ENCODE measurements around the gene ALKBH2. TPM values are rescaled to one million over a fixed set of nuclear protein-coding genes. Genes with fewer than 3 reads are reported as not detected.

Gene ALKBH2
- total and polyA plus RNA-seq, 7 experiments from 2014 or later: 13.2 to 23.2 (median 18.0) TPM

DNA sequence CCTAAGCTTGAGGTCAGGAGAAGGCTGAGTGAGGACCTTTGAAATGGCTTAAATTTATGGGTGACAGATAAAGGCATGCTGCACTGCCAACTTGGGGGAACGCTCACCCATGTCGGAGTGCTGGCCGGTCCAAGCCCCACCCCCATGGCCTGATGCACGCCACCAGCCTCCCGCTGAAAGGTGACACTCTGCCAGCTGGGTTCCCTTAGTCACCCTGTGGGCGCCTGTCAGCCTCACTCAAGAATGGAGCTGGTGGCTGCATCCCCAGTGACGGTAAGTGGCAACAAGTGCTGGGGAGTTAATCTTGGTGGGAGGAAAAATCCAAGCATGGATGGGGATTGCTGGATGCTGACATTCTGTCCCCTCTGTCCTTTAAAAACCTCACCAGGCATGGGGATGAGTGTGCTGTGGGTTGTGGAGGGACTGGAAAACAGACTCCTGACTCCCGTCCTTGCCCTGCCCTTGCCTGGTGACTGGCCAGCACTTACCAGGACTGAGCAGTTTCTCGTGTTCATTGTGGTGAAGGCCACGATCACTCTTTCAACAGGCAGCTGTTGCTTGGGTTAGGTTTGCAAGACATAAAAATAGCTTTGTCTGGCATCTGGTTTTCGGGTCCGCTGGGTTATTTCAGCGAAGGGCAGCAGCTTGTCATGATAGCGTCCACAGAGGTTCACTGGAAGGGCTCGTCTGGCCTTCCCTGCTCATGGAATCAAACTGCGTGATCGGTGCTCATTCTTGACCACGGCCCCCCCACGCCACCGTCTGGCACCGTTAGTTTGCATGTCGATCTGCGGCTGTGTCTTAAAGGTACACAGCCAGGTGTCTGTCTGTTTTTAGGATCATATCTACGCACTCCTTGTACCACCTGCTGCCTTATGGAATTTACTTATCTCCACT is 38.1 kb upstream of the ALKBH2 start:
- Mint-ChIP-seq H3K4me1 (peaks cover 0 to 3% (median 0%) of the 10 kb centered on the region in 7 donors), H3K36me3 (peaks cover 0 to 4% (median 0%) of the 10 kb centered on the region in 5 donors), H3K4me3 (no peak overlapping the region), H3K9me3 (peaks cover 0 to 7% (median 0%) of the 10 kb centered on the region in 11 donors), H3K27me3 (peaks cover 0 to 7% (median 4%) of the 10 kb centered on the region in 5 donors), H3K27ac (no peak overlapping the region)
- Histone ChIP-seq H3K4me1 (ENCODE audit: control insufficient read depth in 2 of 2, insufficient read depth in 2 of 2, low read length in 2 of 2) (no peaks in the 10 kb centered on the region), H3K27ac (ENCODE audit: low read depth, low read length) (no peak overlapping the region), H3K27me3 (ENCODE audit: control insufficient read depth in 2 of 2, insufficient read depth in 2 of 2, low read length in 2 of 2) (no peaks in the 10 kb centered on the region), H3K9me3 (ENCODE audit: control insufficient read depth in 2 of 3, low read length in 3 of 3) (no peaks in the 10 kb centered on the region), H3K4me3 (ENCODE audit: low read length) (no peak overlapping the region), H3K36me3 (ENCODE audit: control insufficient read depth in 2 of 3, insufficient read depth in 3 of 3, low read length in 3 of 3) (no peaks in the 10 kb centered on the region)
- no peak for ATAC-seq
- ChIA-PET CTCF (no interaction called here), POLR2A (no interaction called here)
- no peak for DNase-seq
- intact Hi-C loops (cut with micrococcal nuclease): no loop called here

DNA sequence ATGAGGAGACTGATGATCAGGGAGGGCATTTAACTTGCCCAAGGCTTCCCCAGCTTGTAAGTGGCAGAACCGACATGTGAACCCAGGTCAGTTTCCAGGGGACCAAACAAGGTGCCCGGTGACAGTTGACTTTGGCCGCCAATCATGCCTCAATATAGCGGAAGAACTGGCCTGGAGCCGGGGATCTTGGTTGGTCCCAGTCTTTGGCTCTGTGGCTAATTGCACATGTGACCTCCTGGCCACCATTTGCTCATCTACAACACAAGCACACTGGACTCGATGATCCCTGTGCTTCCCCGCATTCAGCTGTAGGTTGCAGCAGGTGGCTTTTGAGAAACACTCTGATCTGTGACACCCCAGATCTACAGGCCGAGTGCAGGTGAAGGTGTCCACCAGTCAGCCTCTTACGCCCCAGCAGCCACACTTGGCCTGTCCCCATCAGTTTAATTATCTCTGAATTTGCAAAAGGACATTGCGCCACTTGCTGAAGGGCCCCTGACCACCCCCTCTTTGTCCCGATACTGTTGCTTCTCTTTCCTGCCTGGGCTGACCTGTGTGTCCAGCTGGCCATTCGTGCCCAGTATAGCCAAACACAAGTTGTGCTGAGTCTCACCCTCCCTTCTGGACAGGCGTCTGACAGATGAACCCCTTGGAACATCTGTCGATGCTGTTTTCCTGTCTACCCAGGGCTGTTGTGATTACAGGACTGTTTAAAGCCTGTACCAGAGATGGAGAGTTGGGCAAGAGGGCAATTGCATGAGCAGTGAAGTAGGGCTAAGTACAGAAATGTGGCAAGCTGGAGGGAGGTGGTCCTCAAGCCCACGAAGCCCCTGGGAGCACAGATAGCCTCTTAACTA is 37.3 kb upstream of the ALKBH2 start:
- H3K4me3 ChIP-seq (ENCODE audit: low read length): no peak overlapping the region
- peaks cover 0 to 8% (median 0%) of the 10 kb centered on the region in 5 donors for H3K36me3 Mint-ChIP-seq
- peaks cover 0 to 7% (median 4%) of the 10 kb centered on the region in 5 donors for H3K27me3 Mint-ChIP-seq
- ChIA-PET POLR2A (no interaction called here), CTCF (no interaction called here)
- no peak overlapping the region for H3K27ac ChIP-seq (ENCODE audit: low read depth, low read length)
- no peaks in the 10 kb centered on the region for H3K36me3 ChIP-seq (ENCODE audit: control insufficient read depth in 2 of 3, insufficient read depth in 3 of 3, low read length in 3 of 3)
- no peak overlapping the region for H3K4me3 Mint-ChIP-seq
- no peaks in the 10 kb centered on the region for H3K9me3 ChIP-seq (ENCODE audit: control insufficient read depth in 2 of 3, low read length in 3 of 3)
- ATAC-seq (no peak), DNase-seq (no peak)
- no peaks in the 10 kb centered on the region for H3K4me1 ChIP-seq (ENCODE audit: control insufficient read depth in 2 of 2, insufficient read depth in 2 of 2, low read length in 2 of 2)
- peaks cover 0 to 3% (median 0%) of the 10 kb centered on the region in 11 donors for H3K9me3 Mint-ChIP-seq
- H3K27me3 ChIP-seq (ENCODE audit: control insufficient read depth in 2 of 2, insufficient read depth in 2 of 2, low read length in 2 of 2): no peaks in the 10 kb centered on the region
- intact Hi-C loops (cut with micrococcal nuclease): no loop called here
- no peak overlapping the region for H3K27ac Mint-ChIP-seq
- peaks cover 0 to 3% (median 0%) of the 10 kb centered on the region in 7 donors for H3K4me1 Mint-ChIP-seq

DNA sequence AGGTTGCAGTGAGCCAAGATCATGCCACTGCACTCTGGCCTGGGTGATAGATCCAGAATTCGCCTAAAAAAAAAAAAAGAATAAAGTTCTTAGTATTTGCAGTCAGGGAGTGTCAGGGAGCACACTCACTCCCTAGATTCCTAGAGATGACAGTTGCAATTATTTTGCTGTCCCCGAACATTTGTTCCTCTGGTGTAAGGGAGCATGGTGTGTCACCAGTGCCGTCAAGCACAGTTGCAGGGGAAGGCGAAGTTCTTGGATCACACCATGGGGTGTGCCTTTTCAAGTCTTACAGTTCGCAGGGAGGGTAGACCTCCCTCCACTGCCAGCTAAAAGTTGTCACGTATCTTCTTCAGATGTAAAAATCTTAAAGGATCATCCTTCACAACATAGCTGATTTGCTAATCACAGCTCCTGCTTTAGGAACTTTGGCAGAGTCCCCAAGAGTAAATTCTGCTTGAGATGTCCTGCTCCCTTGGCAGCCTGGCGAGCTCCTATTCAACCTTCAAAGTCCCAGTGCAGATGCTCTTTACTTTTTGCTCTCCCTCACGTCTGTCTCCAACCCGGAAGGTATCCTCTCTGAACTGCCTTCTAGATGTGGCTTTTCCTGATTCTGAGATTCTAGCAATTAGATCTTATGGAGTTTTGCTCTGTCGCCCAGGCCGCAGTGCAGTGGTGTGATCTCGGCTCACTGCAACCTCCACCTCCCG is 34.4 kb upstream of the ALKBH2 start:
- Mint-ChIP-seq H3K4me3 (no peak overlapping the region), H3K27ac (no peak overlapping the region), H3K27me3 (peaks cover 0 to 4% (median 0%) of the 10 kb centered on the region in 5 donors), H3K36me3 (peaks cover 0 to 10% (median 0%) of the 10 kb centered on the region in 5 donors), H3K4me1 (peaks cover 0 to 5% (median 0%) of the 10 kb centered on the region in 7 donors), H3K9me3 (peaks cover 0 to 1% (median 0%) of the 10 kb centered on the region in 11 donors)
- no peaks in the 10 kb centered on the region for H3K27me3 ChIP-seq (ENCODE audit: control insufficient read depth in 2 of 2, insufficient read depth in 2 of 2, low read length in 2 of 2)
- H3K4me1 ChIP-seq (ENCODE audit: control insufficient read depth in 2 of 2, insufficient read depth in 2 of 2, low read length in 2 of 2): no peaks in the 10 kb centered on the region
- no peaks in the 10 kb centered on the region for H3K36me3 ChIP-seq (ENCODE audit: control insufficient read depth in 2 of 3, insufficient read depth in 3 of 3, low read length in 3 of 3)
- H3K4me3 ChIP-seq (ENCODE audit: low read length): no peak overlapping the region
- H3K9me3 ChIP-seq (ENCODE audit: control insufficient read depth in 2 of 3, low read length in 3 of 3): no peaks in the 10 kb centered on the region
- no peak overlapping the region for H3K27ac ChIP-seq (ENCODE audit: low read depth, low read length)
- ChIA-PET CTCF (interaction anchor here (0.9 kb wide), 1 partner anchor 231 kb away, joined by 3 read pairs; no protein-coding TSS in a partner anchor), POLR2A (no interaction called here)
- intact Hi-C loops (cut with micrococcal nuclease): no loop called here
- ATAC-seq (no peak), DNase-seq (no peak)

DNA sequence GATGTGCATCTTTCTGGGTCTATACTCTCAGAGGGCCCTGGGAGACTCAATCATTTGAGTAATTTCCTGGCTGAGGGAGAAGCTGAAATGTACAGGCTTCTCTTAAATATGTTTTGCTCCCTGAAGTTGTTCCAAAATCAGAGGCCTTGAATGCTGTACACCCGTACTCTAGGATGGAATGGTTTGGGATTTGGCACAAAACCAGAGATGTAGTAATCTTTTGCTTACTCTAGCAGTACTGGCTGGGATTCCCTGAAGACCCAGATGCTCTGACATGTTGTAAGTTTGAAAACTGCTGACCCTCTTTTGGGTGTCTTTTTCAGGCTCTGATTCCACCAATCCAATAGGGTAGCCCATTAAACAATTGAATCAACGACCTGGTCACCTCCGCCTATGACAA is 33.5 kb upstream of the ALKBH2 start:
- intact Hi-C loops (cut with micrococcal nuclease): no loop called here
- Mint-ChIP-seq H3K27me3 (peaks cover 0 to 4% (median 0%) of the 10 kb centered on the region in 5 donors), H3K4me1 (peaks cover 0 to 5% (median 0%) of the 10 kb centered on the region in 7 donors), H3K9me3 (peaks cover 0 to 1% (median 0%) of the 10 kb centered on the region in 11 donors), H3K4me3 (no peak overlapping the region), H3K36me3 (peaks cover 0 to 10% (median 0%) of the 10 kb centered on the region in 5 donors), H3K27ac (no peak overlapping the region)
- Histone ChIP-seq H3K27ac (ENCODE audit: low read depth, low read length) (no peak overlapping the region), H3K36me3 (ENCODE audit: control insufficient read depth in 2 of 3, insufficient read depth in 3 of 3, low read length in 3 of 3) (no peaks in the 10 kb centered on the region), H3K4me3 (ENCODE audit: low read length) (no peak overlapping the region), H3K4me1 (ENCODE audit: control insufficient read depth in 2 of 2, insufficient read depth in 2 of 2, low read length in 2 of 2) (no peaks in the 10 kb centered on the region), H3K9me3 (ENCODE audit: control insufficient read depth in 2 of 3, low read length in 3 of 3) (no peaks in the 10 kb centered on the region), H3K27me3 (ENCODE audit: control insufficient read depth in 2 of 2, insufficient read depth in 2 of 2, low read length in 2 of 2) (no peaks in the 10 kb centered on the region)
- ChIA-PET POLR2A (no interaction called here), CTCF (interaction anchor here (0.9 kb wide), 1 partner anchor 230 kb away, joined by 3 read pairs; no protein-coding TSS in a partner anchor)
- DNase-seq (no peak), ATAC-seq (no peak)

DNA sequence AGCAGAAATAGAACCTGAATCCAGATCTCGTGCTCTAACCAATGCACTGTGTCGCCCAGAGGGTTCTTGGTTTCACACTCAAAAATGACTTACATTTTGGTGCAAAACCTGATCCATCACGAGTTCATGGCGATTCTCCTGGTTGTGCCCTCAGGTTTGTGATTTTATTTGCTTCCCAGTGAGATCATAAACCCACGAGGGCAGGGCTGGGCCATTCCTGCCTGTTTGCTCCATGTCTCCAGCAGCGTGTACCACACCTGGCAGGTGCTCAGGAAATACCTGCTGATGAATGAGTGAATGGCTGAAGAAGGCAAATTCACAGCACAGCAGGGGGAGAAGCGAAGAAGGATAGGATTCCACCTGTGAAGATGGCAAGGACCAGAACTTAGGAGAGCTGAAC is 32.5 kb upstream of the ALKBH2 start:
- intact Hi-C loops (cut with micrococcal nuclease): no loop called here
- POLR2A ChIA-PET: no interaction called here
- CTCF ChIA-PET: no interaction called here

DNA sequence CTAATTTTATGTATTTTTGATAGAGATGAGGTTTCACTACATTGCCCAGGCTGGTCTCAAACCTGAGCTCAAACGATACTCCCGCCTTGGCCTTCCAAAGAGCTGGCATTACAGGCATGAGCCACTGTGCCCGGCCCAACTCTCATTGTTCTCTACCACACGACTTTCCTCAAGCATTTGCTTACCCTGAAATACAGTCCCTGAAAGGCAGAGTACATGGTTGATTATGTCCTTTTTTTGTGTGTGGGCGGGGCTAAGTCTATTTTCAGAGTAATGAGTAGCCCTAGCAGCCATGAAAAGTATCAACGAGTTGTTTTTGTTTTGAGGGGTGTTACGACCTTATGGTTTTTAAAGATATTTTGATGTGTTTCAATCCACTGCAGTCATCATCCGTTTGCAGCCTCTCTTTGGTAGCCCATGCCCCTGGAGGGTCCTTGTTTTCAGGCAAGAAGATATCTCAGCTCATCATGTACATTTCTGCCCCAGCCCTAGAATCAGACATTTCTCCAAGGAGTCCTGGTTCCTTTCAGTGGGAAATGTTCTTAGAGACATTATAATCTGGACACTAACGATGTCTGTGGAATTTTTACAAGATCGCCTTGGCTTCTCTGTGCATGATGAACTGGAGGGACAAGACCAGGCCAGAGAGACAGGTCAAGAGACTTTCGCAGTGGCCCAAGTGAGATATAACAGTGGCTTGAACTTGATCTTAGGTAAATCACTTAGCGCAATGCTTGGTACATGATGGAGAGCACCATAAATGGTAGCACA is 31.8 kb upstream of the ALKBH2 start:
- Mint-ChIP-seq H3K4me3 (no peak overlapping the region), H3K27ac (no peak overlapping the region), H3K27me3 (no peaks in the 10 kb centered on the region), H3K4me1 (peaks cover 0 to 5% (median 0%) of the 10 kb centered on the region in 7 donors), H3K36me3 (peaks cover 0 to 6% (median 0%) of the 10 kb centered on the region in 5 donors), H3K9me3 (peaks cover 0 to 1% (median 0%) of the 10 kb centered on the region in 11 donors)
- Histone ChIP-seq H3K36me3 (ENCODE audit: control insufficient read depth in 2 of 3, insufficient read depth in 3 of 3, low read length in 3 of 3) (no peaks in the 10 kb centered on the region), H3K4me1 (ENCODE audit: control insufficient read depth in 2 of 2, insufficient read depth in 2 of 2, low read length in 2 of 2) (no peaks in the 10 kb centered on the region), H3K9me3 (ENCODE audit: control insufficient read depth in 2 of 3, low read length in 3 of 3) (no peaks in the 10 kb centered on the region), H3K27ac (ENCODE audit: low read depth, low read length) (no peak overlapping the region), H3K27me3 (ENCODE audit: control insufficient read depth in 2 of 2, insufficient read depth in 2 of 2, low read length in 2 of 2) (no peaks in the 10 kb centered on the region), H3K4me3 (ENCODE audit: low read length) (no peak overlapping the region)
- ATAC-seq: no peak
- CTCF ChIA-PET: no interaction called here
- intact Hi-C loops (cut with micrococcal nuclease): no loop called here
- DNase-seq: no peak
- POLR2A ChIA-PET: no interaction called here

More for the DNA sequence above, 32.5 kb upstream of the ALKBH2 start:
- Mint-ChIP-seq H3K36me3 (peaks cover 0 to 10% (median 0%) of the 10 kb centered on the region in 5 donors), H3K4me1 (peaks cover 0 to 5% (median 0%) of the 10 kb centered on the region in 7 donors), H3K4me3 (no peak overlapping the region), H3K27ac (no peak overlapping the region), H3K9me3 (peaks cover 0 to 1% (median 0%) of the 10 kb centered on the region in 11 donors), H3K27me3 (peaks cover 0 to 2% (median 0%) of the 10 kb centered on the region in 5 donors)
- Histone ChIP-seq H3K27me3 (ENCODE audit: control insufficient read depth in 2 of 2, insufficient read depth in 2 of 2, low read length in 2 of 2) (no peaks in the 10 kb centered on the region), H3K36me3 (ENCODE audit: control insufficient read depth in 2 of 3, insufficient read depth in 3 of 3, low read length in 3 of 3) (no peaks in the 10 kb centered on the region), H3K4me3 (ENCODE audit: low read length) (no peak overlapping the region), H3K4me1 (ENCODE audit: control insufficient read depth in 2 of 2, insufficient read depth in 2 of 2, low read length in 2 of 2) (no peaks in the 10 kb centered on the region), H3K9me3 (ENCODE audit: control insufficient read depth in 2 of 3, low read length in 3 of 3) (no peaks in the 10 kb centered on the region), H3K27ac (ENCODE audit: low read depth, low read length) (no peak overlapping the region)
- DNase-seq (no peak), ATAC-seq (no peak)
